Thyroid gland (tissue), 4 donors: ENCODE measurements around the gene GALNT15. TPM values are rescaled to one million over a fixed set of nuclear protein-coding genes. Genes with fewer than 3 reads are reported as not detected.

Experiments
- DNase-seq, 2 donors: peaks; one replicate each; pipeline ENCODE4 v3.0.0-alpha.2; 2019
- H3K27ac ChIP-seq, 3 donors: fragments of 200-600 bp; sonication (generic); 1 replicate in 2 of 3; 2 replicates in 1 of 3; pipeline ENCODE4 v1.5.1; 2016 to 2019; ENCODE audit warnings: mild to moderate bottlenecking in 1 of 3, moderate library complexity in 1 of 3
- H3K27me3 ChIP-seq: fragments of 200-600 bp; sonication (generic); one replicate; pipeline ENCODE4 v1.5.1; 2019
- H3K36me3 ChIP-seq, 2 donors: fragments of 200-600 bp; sonication (generic); one replicate each; pipeline ENCODE4 v1.5.1; 2016 to 2019
- H3K4me1 ChIP-seq, 2 donors: fragments of 200-600 bp; sonication (generic); one replicate each; pipeline ENCODE4 v1.5.1; 2017 to 2019
- H3K4me3 ChIP-seq, 3 donors: fragments of 200-600 bp; sonication (generic); replicated peaks in 1 of 3; 1 replicate in 2 of 3; 2 replicates in 1 of 3; pipeline ENCODE4 v1.5.1; 2016; ENCODE audit warnings: mild to moderate bottlenecking in 1 of 3
- H3K9me3 ChIP-seq: fragments of 200-600 bp; sonication (generic); one replicate; pipeline ENCODE4 v1.5.1; 2017
- CTCF ChIP-seq, 6 experiments: fragments of 200-600 bp in 3 of 6; fragments of 450-650 bp in 3 of 6; sonication (generic) in 3 of 6; IDR thresholded peaks; one replicate each; pipeline ENCODE4 v1.5.1; 2016 to 2019; ENCODE audit warnings: antibody characterized with exemption in 6 of 6, mild to moderate bottlenecking in 2 of 6, inconsistent platforms in 1 of 6, moderate library complexity in 1 of 6
- POLR2A ChIP-seq, 2 donors: fragments of 450-650 bp; IDR thresholded peaks; one replicate each; pipeline ENCODE4 v1.6.1; 2017; ENCODE audit warnings: antibody characterized with exemption in 2 of 2, mild to moderate bottlenecking in 2 of 2, moderate library complexity in 1 of 2
- WGBS, 2 donors: methylation state at CpG; one replicate each; pipeline ENCODE4 v1.1.5; 2017; 5-methylcytosine and 5-hydroxymethylcytosine counted together
- intact Hi-C: fragments of 100-400 bp; cut with DNase I; formaldehyde crosslinking; loops from one replicate; pipeline ENCODE4 v1.15.1; 2023
- total RNA-seq, 4 donors: library from RNA; depleted of rRNA; stranded (reverse); fragments of >200 nt; gene quantifications; one replicate each; pipeline ENCODE4 v1.2.3, GENCODE V29; 2016

Gene GALNT15
- total RNA-seq, 4 donors from 2014 or later: 21.3 to 226 (median 49.4) TPM

GRCh38 chr3:16245609-16246008 is 71.1 kb downstream of the GALNT15 start:
- DNase-seq: no peak
- TF ChIP-seq POLR2A (IDR thresholded peaks at IDR 0.05): no peak
- no peak for TF ChIP-seq CTCF (IDR thresholded peaks at IDR 0.05)
- Histone ChIP-seq H3K36me3 (no peaks in the 10 kb centered on the region), H3K27me3 (no peaks in the 10 kb centered on the region), H3K4me1 (peaks cover 0 to 6% of the 10 kb centered on the region in 2 donors), H3K9me3 (no peaks in the 10 kb centered on the region), H3K4me3 (no peak overlapping the region), H3K27ac (no peak overlapping the region)
- 95 to 98% methylated on average over 3 of the region's 3 CpGs for WGBS, 2 donors
- intact Hi-C loops: loop anchor here (5.0 to 10.0 kb wide), 2 partner anchors 193 to 611 kb away; no protein-coding TSS in a partner anchor

DNA sequence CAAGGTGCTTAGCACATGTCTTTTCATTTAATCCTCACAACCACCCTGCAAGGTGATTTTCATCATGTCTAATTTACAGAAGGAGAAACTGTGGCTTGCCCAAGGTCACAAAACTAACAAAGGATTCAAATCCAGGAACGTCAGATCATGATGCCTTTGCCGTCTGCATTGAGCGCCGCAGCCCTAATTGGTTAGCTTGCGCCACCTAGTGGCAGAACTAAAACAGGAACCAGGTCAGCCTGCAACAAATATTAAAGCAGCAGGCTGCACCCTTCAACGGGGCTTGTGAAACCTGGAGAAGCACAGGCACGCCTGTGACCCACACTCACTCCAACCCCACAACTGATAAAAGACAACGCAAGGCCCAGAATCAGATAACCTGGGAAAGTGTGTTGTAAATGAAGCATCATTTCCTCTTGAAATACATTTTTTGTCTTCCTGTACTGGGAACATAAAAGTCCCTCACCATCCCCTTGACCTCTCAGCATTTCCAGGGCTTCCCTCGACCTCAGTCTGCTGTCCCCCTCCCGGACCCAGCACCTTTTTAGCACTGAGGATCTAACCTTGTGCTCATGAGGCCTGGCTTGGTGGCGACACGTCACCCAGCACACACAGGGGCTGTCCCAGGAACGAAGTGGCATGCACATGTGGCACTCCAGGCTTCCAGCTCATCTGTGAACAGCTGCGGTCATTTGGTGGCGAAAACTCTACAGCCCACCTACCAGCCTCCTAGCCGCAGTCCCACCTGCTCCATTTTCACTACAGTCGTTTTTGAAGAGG is 73.0 kb downstream of the GALNT15 start:
- Histone ChIP-seq H3K4me3 (no peak overlapping the region), H3K36me3 (no peaks in the 10 kb centered on the region), H3K27me3 (no peaks in the 10 kb centered on the region), H3K4me1 (peaks cover 0 to 6% of the 10 kb centered on the region in 2 donors), H3K27ac (no peak overlapping the region), H3K9me3 (no peaks in the 10 kb centered on the region)
- DNase-seq: peak; percentile 74 to 82
- intact Hi-C loops: loop anchor here (5.0 to 10.0 kb wide), 2 partner anchors 195 to 613 kb away; no protein-coding TSS in a partner anchor
- 24% methylated on average over 17 of the region's 17 CpGs for WGBS, 2 donors
- TF ChIP-seq POLR2A (IDR thresholded peaks at IDR 0.05) (no peak), CTCF (IDR thresholded peaks at IDR 0.05) (peak; percentile 75 to 89 (median 84))

GRCh38 chr3:16248556-16248955 is 74.1 kb downstream of the GALNT15 start:
- DNase-seq: no peak
- intact Hi-C loops: loop anchor here (5.0 to 10.0 kb wide), 2 partner anchors 196 to 614 kb away; no protein-coding TSS in a partner anchor
- TF ChIP-seq CTCF (IDR thresholded peaks at IDR 0.05) (no peak), POLR2A (IDR thresholded peaks at IDR 0.05) (no peak)
- 71 to 83% methylated on average over 5 of the region's 5 CpGs for WGBS, 2 donors
- Histone ChIP-seq H3K9me3 (no peaks in the 10 kb centered on the region), H3K4me1 (peaks cover 0 to 6% of the 10 kb centered on the region in 2 donors), H3K27me3 (no peaks in the 10 kb centered on the region), H3K36me3 (no peaks in the 10 kb centered on the region), H3K27ac (no peak overlapping the region), H3K4me3 (no peak overlapping the region)

DNA sequence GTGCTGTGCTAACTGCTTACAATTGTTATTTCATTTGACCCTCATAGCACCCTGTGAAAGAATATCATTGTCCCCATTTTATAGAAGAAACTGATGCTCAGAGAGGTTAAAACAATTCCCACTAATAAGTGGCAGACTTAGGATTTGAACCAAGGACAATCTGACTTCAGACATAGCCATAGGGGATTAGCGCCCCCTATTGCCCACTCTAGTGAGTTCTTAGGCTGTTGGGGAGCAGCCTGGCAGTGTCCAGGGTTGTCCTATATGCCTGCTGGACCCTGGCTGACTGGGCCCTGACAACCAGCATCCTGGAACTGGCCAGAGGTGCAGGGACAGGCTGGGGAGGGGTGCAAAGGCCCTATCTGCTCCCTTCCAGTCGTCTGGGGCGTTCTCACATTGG is 74.9 kb downstream of the GALNT15 start:
- H3K4me1 ChIP-seq: peaks cover 0 to 4% of the 10 kb centered on the region in 2 donors
- no peak overlapping the region for H3K4me3 ChIP-seq
- TF ChIP-seq POLR2A (IDR thresholded peaks at IDR 0.05) (no peak), CTCF (IDR thresholded peaks at IDR 0.05) (no peak)
- no peak for DNase-seq
- no peaks in the 10 kb centered on the region for H3K27me3 ChIP-seq
- 31 to 40% methylated on average over 3 of the region's 3 CpGs for WGBS, 2 donors
- intact Hi-C loops: loop anchor here (5.0 to 10.0 kb wide), 2 partner anchors 197 to 615 kb away; no protein-coding TSS in a partner anchor
- no peaks in the 10 kb centered on the region for H3K36me3 ChIP-seq
- no peaks in the 10 kb centered on the region for H3K9me3 ChIP-seq
- no peak overlapping the region for H3K27ac ChIP-seq

DNA sequence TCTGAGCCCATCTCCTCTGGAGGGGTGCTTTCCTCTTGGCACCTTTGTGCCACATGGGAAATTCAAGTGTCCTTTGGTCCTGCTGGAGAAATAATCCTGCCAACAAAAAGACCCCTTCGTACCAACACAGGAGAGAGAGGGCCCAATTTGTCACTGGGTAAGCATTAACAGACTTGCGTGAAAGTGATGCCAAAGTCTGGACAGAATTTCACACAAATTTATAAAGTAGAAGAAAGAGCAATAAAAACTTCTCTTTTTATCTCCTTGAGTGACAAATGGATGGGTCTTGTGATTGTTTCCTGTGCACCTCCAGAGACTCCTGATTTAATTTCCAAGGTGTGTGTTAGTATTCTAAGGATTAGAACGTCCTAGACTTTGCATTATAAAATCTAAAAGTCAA is 75.4 kb downstream of the GALNT15 start:
- H3K27ac ChIP-seq: no peak overlapping the region
- H3K36me3 ChIP-seq: no peaks in the 10 kb centered on the region
- no peak overlapping the region for H3K4me3 ChIP-seq
- intact Hi-C loops: loop anchor here (5.0 to 10.0 kb wide), 3 partner anchors 198 to 615 kb away; no protein-coding TSS in a partner anchor
- no peaks in the 10 kb centered on the region for H3K27me3 ChIP-seq
- DNase-seq: no peak
- WGBS, 2 donors: 72 to 80% methylated on average over 3 of the region's 3 CpGs
- no peak for TF ChIP-seq POLR2A (IDR thresholded peaks at IDR 0.05)
- TF ChIP-seq CTCF (IDR thresholded peaks at IDR 0.05): no peak
- no peaks in the 10 kb centered on the region for H3K9me3 ChIP-seq
- no peaks in the 10 kb centered on the region for H3K4me1 ChIP-seq
